CD4-positive, alpha-beta T cell treated with Interferon gamma for 1 hour (primary cell): ENCODE data around the gene CEACAM7.
A peak's percentile ranks its signal among the peaks of the same experiment; 100 is the strongest.

ENCODE experiments used
- DNase-seq: peaks from one replicate; pipeline ENCODE4 v3.0.0-alpha.2; 2020

Gene CEACAM7

GRCh38 chr19:41646589-41647204 is 41.4 kb downstream of the CEACAM7 start:
- no peak for DNase-seq

GRCh38 chr19:41641879-41642485 is 46.1 kb downstream of the CEACAM7 start:
- DNase-seq, result peak; percentile 54

GRCh38 chr19:41638641-41639081 is 49.4 kb downstream of the CEACAM7 start:
- DNase-seq, result peak; percentile 21

GRCh38 chr19:41637484-41637883 is 50.6 kb downstream of the CEACAM7 start:
- DNase-seq, result peak; percentile 34

GRCh38 chr19:41627966-41628675 is 59.9 kb downstream of the CEACAM7 start:
- DNase-seq, result no peak

GRCh38 chr19:41626877-41627276 is 61.2 kb downstream of the CEACAM7 start, which contains the start of gene CEACAM4:
CEACAM4 (minus strand) TSS chr19:41627074; CDS start chr19:41626963, 111 bp downstream.
- peak; percentile 54 for DNase-seq

GRCh38 chr19:41626278-41626677 is 61.8 kb downstream of the CEACAM7 start:
- DNase-seq, result no peak

GRCh38 chr19:41624937-41625336 is 63.1 kb downstream of the CEACAM7 start:
- no peak for DNase-seq

- DNase-seq, result no peak
Measured at GRCh38 chr19:41624515-41624914, 63.6 kb downstream of the CEACAM7 start.

GRCh38 chr19:41623360-41623759 is 64.7 kb downstream of the CEACAM7 start:
- no peak for DNase-seq
